Right renal pelvis (tissue), 4 donors: Measurements from ENCODE around the gene NPY4R2. TPM values are rescaled to one million over a fixed set of nuclear protein-coding genes. Genes with fewer than 3 reads are reported as not detected.
"Not testable (repeated sequence)": the region's sequence is repeated elsewhere in the genome, so short reads cannot be mapped to it uniquely, and the experiment has no call there.

ENCODE experiments used
- DNase-seq, 4 donors: peaks; one replicate each; pipeline ENCODE4 v3.0.0-alpha.2; 2013; ENCODE audit warnings: low read depth in 4 of 4, low spot score in 3 of 4, missing footprints in 1 of 4
- polyA plus RNA-seq, 4 donors: library from polyadenylated mRNA; unstranded; fragments of 120-200 nt; gene quantifications; one replicate each; pipeline ENCODE4 v1.2.1, GENCODE V29; 2013; ENCODE audit not compliant: insufficient read length in 4 of 4

The NPY4R2 gene
- polyA plus RNA-seq, 4 donors: not detected

- DNase-seq: not testable (repeated sequence)
These were observed 9.8 kb downstream of the NPY4R2 start for GRCh38 chr10:47928225-47928624.

GRCh38 chr10:47932824-47933223 is 14.4 kb downstream of the NPY4R2 start:
- not testable (repeated sequence) for DNase-seq

GRCh38 chr10:47933462-47933861 is 15.0 kb downstream of the NPY4R2 start:
- DNase-seq: not testable (repeated sequence)

- DNase-seq: not testable (repeated sequence)
These were observed 18.3 kb downstream of the NPY4R2 start for GRCh38 chr10:47936772-47937228.

GRCh38 chr10:47937634-47938033 is 19.2 kb downstream of the NPY4R2 start:
- DNase-seq: not testable (repeated sequence)

GRCh38 chr10:47940821-47941220 is 22.4 kb downstream of the NPY4R2 start:
- DNase-seq: not testable (repeated sequence)

- DNase-seq: not testable (repeated sequence)
These were observed 22.9 kb downstream of the NPY4R2 start for GRCh38 chr10:47941379-47941778.

GRCh38 chr10:47942351-47943019 is 24.0 kb downstream of the NPY4R2 start:
- DNase-seq: not testable (repeated sequence)

GRCh38 chr10:47943328-47943727 is 24.9 kb downstream of the NPY4R2 start:
- DNase-seq: not testable (repeated sequence)

- not testable (repeated sequence) for DNase-seq
These were observed 29.0 kb downstream of the NPY4R2 start for GRCh38 chr10:47947424-47947823.

GRCh38 chr10:47957158-47957557 is 38.7 kb downstream of the NPY4R2 start:
- DNase-seq: not testable (repeated sequence)

GRCh38 chr10:47959677-47960076 is 41.2 kb downstream of the NPY4R2 start:
- not testable (repeated sequence) for DNase-seq

GRCh38 chr10:47960699-47961098 is 42.2 kb downstream of the NPY4R2 start:
- not testable (repeated sequence) for DNase-seq

GRCh38 chr10:47962785-47963184 is 44.3 kb downstream of the NPY4R2 start:
- not testable (repeated sequence) for DNase-seq

GRCh38 chr10:47964280-47965063 is 46.0 kb downstream of the NPY4R2 start:
- DNase-seq: not testable (repeated sequence)

GRCh38 chr10:47968988-47969387 is 50.5 kb downstream of the NPY4R2 start:
- not testable (repeated sequence) for DNase-seq

- not testable (repeated sequence) for DNase-seq
These were observed 51.6 kb downstream of the NPY4R2 start for GRCh38 chr10:47970047-47970446.

- DNase-seq: not testable (repeated sequence)
These were observed 53.1 kb downstream of the NPY4R2 start for GRCh38 chr10:47971598-47971997.

- DNase-seq: not testable (repeated sequence)
These were observed 53.6 kb downstream of the NPY4R2 start for GRCh38 chr10:47972077-47972476.
